Measurements from ENCODE around the gene SPTLC1.

Gene SPTLC1

Small RNAs within 50 kb of the gene (small RNA-seq; reads per million reads assigned to genes)
- gene MTATP6P29 (0 reads per million in 2 experiments), gene MTND4LP7 (0 reads per million in 2 experiments)
